ENCODE measurements around the gene BAIAP2.
A peak's percentile ranks its signal among the peaks of the same experiment; 100 is the strongest.

Gene BAIAP2

DNA sequence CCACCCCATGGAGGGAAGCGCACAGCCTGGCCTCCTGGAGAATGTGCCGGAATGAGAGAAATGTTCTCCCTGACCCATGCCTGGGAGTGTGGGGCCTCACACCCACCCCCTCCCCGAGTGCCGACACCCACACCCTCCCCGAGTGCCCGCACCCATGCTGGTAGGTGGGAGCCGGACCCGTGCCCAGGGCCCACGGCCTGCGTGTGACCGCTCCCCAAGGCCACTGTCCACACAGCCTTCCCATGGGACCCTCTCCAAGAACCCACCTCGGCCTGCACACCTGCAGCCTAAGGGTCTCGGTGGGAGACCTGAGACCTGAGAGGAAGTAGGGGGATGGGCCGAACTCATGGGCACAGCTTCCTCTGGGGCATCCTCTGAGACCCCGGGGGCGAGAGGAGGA is 127.0 kb downstream of the BAIAP2 start:
- Histone ChIP-seq H3K36me3 (no peaks in the 10 kb centered on the region), H3K27me3 (peaks cover 67% of the 10 kb centered on the region), H3K9ac (no peak overlapping the region), H3K4me2 (peak overlapping the region; percentile 89), H3K4me1 (peaks cover 68% of the 10 kb centered on the region), H3K9me3 (no peaks in the 10 kb centered on the region), H3K4me3 (no peak overlapping the region), H4K20me1 (peaks cover 19% of the 10 kb centered on the region), H3K27ac (no peak overlapping the region)
- no peak for TF ChIP-seq Cebpa-rat (IDR thresholded peaks at IDR 0.05)

DNA sequence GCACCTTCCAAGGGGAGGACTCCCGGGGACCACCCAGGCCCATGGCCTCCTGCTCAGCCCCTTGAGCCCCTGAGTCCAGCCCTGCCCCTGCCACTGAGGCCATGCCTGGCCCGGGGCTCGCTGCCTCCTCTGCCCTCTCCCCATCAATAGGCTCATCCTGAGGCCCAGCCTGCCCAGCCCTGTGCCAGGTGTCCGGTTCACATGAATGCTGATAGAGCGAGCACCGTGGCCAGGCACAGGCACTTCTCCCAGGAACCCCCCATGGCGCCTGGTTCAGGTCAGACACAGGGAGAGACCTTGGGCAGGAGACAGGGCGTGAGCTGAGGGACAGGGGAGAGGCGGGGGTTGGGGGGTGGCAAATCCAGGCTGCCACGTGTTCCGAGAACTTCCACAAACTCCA is 127.5 kb downstream of the BAIAP2 start:
- H3K27ac ChIP-seq, result no peak overlapping the region
- H4K20me1 ChIP-seq, result peaks cover 19% of the 10 kb centered on the region
- no peak for TF ChIP-seq Cebpa-rat (IDR thresholded peaks at IDR 0.05)
- H3K27me3 ChIP-seq, result peaks cover 72% of the 10 kb centered on the region
- no peak overlapping the region for H3K9ac ChIP-seq
- no peaks in the 10 kb centered on the region for H3K36me3 ChIP-seq
- no peaks in the 10 kb centered on the region for H3K9me3 ChIP-seq
- H3K4me2 ChIP-seq, result peak overlapping the region; percentile 89
- H3K4me3 ChIP-seq, result no peak overlapping the region
- peaks cover 73% of the 10 kb centered on the region for H3K4me1 ChIP-seq

DNA sequence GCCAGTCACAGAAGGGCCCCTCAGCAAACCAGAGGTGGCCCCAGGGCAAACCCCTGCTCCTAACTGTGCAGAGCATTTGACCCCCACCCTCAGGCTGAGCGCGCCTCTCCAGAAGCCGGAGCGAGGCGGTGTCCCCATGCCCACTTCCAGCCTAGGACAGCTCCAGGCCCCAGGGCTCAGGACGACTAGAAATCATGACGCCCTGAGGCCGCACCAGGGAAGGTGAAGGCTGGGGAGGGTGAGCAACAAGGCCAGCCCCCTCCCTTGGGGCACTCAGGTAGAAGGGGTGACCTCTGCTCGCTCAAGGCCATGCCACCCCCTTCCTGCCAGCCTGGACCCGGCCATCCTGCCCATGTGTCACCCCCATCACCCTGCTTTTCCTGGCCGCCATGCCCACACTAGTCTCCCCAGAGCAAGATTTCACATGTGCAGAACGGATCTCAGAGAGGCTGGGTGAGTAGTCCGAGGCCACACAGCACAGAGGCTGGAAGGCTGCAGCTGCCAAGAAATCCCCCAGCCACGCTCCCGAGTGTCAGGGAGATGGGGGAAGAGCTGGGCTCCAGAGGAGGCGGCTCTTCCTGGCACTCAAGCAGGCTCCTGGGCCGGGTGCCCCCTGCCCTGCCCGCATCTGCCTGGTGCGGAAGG is 128.2 kb downstream of the BAIAP2 start:
- no peak for TF ChIP-seq Cebpa-rat (IDR thresholded peaks at IDR 0.05)
- no peaks in the 10 kb centered on the region for H3K36me3 ChIP-seq
- peaks cover 19% of the 10 kb centered on the region for H4K20me1 ChIP-seq
- no peak overlapping the region for H3K9ac ChIP-seq
- no peaks in the 10 kb centered on the region for H3K9me3 ChIP-seq
- H3K4me2 ChIP-seq, result peak overlapping the region; percentile 90; the same call in 1 of the 2 replicates
- H3K27ac ChIP-seq, result no peak overlapping the region
- H3K27me3 ChIP-seq, result peaks cover 77% of the 10 kb centered on the region
- H3K4me3 ChIP-seq, result no peak overlapping the region
- peaks cover 80% of the 10 kb centered on the region for H3K4me1 ChIP-seq

DNA sequence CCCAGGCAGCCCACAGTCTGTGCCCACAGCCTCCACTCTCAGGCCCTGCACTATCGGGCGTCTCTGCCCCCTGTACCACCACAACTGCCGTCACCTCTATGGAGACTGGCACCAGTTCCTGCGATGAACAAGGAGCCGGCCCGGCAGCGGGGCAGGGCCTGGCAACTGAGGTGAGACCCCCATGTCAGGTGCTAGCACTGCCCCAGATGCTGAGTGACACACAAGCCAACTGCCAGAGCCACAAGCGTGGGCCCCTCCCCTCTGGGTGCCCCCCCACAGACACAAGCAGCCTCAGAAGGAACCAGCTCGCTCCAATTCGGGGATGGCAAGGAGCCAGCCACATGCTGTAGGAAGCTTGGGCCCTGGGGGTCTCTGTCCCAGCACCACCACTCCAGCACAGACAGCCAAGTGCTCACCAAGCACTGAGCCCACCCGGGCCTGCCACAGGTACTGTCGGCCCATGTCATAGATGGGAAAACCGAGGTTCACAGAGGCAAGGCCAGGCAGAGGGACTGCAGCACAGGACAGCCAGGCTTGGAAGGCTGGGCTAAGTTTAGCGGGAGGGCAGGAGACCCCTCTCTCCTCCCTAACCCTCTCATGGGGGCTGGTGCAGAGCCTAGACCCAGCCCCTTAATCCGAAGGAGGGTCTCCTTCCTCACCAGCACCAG is 128.9 kb downstream of the BAIAP2 start:
- H3K27ac ChIP-seq, result peak overlapping the region; percentile 11; the same call in 1 of the 2 replicates
- H3K4me3 ChIP-seq, result no peak overlapping the region
- peak overlapping the region; percentile 90 for H3K4me2 ChIP-seq
- H3K27me3 ChIP-seq, result peaks cover 77% of the 10 kb centered on the region
- H3K36me3 ChIP-seq, result no peaks in the 10 kb centered on the region
- TF ChIP-seq Cebpa-rat (IDR thresholded peaks at IDR 0.05), result no peak
- peaks cover 19% of the 10 kb centered on the region for H4K20me1 ChIP-seq
- no peak overlapping the region for H3K9ac ChIP-seq
- H3K4me1 ChIP-seq, result peaks cover 87% of the 10 kb centered on the region
- H3K9me3 ChIP-seq, result no peaks in the 10 kb centered on the region

DNA sequence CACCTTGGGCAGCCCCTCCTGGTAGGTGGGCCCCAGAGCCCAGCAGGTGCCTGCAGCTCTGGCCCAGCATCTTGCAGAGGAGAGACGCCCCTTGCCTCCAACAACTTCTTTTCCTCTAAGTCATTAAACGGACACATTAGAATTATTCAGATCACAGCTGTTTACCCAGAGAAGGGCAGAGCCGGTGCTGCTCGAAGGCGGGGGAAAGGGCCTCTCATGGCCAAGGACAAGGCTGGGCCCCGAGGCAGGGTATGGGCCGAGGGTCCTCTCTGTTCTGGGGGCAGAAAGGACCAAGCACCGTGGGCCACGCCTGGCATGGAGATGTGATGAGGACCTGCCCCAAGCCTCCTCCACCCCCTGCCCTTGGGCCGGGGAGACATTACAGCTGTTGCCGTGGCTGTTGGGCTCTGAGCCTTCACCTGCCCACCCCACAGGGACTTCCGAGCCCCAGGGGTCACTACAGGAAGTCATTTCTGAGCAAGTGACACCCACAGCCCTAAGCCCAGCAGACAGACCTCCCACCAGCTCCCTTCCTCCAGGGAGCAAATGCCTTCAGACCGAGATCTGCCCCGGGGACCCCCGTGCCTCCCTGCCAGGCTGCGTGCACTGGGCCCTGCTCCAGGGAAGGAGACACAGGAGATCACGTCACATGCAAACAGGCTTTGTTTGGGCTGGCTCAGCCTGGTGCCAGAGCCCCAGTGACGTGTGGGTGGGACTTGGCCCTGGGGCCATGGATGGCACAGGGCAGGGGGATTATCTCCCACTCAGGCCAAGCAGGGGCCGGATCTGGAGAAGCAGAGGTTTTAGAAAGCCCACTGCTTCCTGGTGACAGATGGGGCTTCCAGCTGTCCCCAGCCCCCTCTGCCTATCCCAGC is 129.7 kb downstream of the BAIAP2 start:
- peak overlapping the region; percentile 64 for H3K4me3 ChIP-seq
- H3K9me3 ChIP-seq, result no peaks in the 10 kb centered on the region
- no peak for TF ChIP-seq Cebpa-rat (IDR thresholded peaks at IDR 0.05)
- peak overlapping the region; percentile 90 for H3K4me2 ChIP-seq
- H3K36me3 ChIP-seq, result no peaks in the 10 kb centered on the region
- peaks cover 19% of the 10 kb centered on the region for H4K20me1 ChIP-seq
- H3K27me3 ChIP-seq, result peaks cover 74% of the 10 kb centered on the region
- H3K4me1 ChIP-seq, result peaks cover 89% of the 10 kb centered on the region
- H3K9ac ChIP-seq, result 0 out of 2 replicates have a peak overlapping the region, but pooled peaks have one; percentile 12
- H3K27ac ChIP-seq, result peak overlapping the region; percentile 14

DNA sequence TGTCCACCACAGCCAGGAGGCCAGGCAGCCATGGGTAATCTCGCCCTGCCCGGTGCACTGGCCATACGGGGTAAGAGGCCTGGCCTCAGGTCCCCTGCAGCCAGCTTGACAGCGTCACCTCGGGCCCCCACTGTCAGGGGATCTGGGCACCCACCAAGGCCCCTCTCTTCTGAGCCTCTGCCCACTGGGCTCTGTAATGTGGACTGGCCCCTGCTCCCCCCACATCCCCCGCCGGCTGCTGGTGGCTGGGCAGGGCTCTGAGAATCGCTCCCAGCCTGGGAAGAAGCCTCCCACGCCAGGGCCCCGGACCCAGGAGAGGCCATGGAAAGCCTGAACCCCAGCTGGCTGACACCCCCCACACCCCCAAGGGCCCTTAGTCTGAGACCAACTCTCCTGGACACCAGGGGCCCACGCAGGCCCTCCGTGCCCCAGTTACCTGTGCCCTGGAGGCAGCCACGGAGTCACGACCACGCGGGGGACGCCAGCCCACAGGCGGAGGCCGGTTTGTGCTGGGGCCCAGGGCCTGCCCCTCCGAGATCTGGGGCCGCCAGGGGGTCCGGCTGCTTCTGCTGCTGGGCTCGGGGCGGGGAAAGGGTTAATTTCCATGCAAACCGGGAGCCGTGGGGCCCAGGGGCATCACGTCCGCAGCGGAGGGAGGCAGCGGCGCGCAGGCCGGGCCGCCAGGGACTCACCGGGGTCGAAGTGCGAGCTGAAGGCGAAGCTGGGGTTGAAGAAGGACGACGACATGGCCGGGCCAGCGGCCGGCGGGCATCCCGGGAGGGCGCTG is 130.5 kb downstream of the BAIAP2 start, which contains the start of gene PVALEF:
Gene PVALEF, plus strand, starts transcription at position 262 of the 787 bp plus-strand sequence. CDS start 15,720 bp downstream, outside the sequence.
- Histone ChIP-seq H3K27ac (peak within 1 kb of the TSS; percentile 14), H3K4me1 (peaks cover 81% of the 10 kb centered on the region), H3K9ac (0 out of 2 replicates have a peak within 1 kb of the TSS, but pooled peaks have one; percentile 12), H3K4me2 (peak within 1 kb of the TSS; percentile 90), H3K36me3 (no peaks in the 10 kb centered on the region), H4K20me1 (peaks cover 19% of the 10 kb centered on the region), H3K4me3 (peak within 1 kb of the TSS; percentile 64), H3K9me3 (no peaks in the 10 kb centered on the region), H3K27me3 (peaks cover 66% of the 10 kb centered on the region)
- no peak for TF ChIP-seq Cebpa-rat (IDR thresholded peaks at IDR 0.05)

DNA sequence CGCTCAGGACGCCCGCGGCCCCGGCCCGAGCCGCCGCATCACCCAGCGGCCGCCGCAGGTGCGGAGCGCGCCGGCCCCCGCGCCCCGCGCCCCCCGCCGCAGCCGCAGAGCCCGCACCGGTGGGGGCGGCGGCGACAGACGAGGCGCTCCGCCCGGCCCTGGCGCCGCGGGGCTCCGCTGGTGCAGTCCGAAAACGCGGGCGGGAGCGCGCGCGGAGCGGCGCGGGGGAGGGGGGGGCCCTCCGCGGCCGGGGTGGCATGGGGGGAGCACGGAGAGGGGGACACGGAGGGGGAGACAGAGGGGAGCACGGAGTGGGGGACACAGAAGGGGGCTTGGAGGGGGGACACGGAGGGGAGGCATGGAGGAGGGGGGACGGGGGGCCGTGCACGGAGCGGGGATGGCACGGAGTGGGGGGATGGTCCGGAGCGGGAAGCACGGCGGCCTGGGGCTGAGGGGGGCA is 131.1 kb downstream of the BAIAP2 start, which contains the start of gene AATK:
Gene AATK, minus strand, starts transcription at position 189 of the 460 bp plus-strand sequence. CDS start 229 bp downstream, outside the sequence.
- Histone ChIP-seq H4K20me1 (peaks cover 19% of the 10 kb centered on the region), H3K27ac (peak within 1 kb of the TSS; percentile 14), H3K4me3 (peak within 1 kb of the TSS; percentile 64), H3K36me3 (no peaks in the 10 kb centered on the region), H3K9me3 (no peaks in the 10 kb centered on the region), H3K27me3 (peaks cover 60% of the 10 kb centered on the region), H3K4me2 (peak within 1 kb of the TSS; percentile 90), H3K4me1 (peaks cover 74% of the 10 kb centered on the region), H3K9ac (0 out of 2 replicates have a peak within 1 kb of the TSS, but pooled peaks have one; percentile 12)
- no peak for TF ChIP-seq Cebpa-rat (IDR thresholded peaks at IDR 0.05)
